Measurements from ENCODE around the gene LRCH3. TPM values are rescaled to one million over a fixed set of nuclear protein-coding genes. Genes with fewer than 3 reads are reported as not detected.

The LRCH3 gene
- total RNA-seq, 3 donors from 2014 or later = 41.6 to 61.0 (median 49.8) TPM

DNA sequence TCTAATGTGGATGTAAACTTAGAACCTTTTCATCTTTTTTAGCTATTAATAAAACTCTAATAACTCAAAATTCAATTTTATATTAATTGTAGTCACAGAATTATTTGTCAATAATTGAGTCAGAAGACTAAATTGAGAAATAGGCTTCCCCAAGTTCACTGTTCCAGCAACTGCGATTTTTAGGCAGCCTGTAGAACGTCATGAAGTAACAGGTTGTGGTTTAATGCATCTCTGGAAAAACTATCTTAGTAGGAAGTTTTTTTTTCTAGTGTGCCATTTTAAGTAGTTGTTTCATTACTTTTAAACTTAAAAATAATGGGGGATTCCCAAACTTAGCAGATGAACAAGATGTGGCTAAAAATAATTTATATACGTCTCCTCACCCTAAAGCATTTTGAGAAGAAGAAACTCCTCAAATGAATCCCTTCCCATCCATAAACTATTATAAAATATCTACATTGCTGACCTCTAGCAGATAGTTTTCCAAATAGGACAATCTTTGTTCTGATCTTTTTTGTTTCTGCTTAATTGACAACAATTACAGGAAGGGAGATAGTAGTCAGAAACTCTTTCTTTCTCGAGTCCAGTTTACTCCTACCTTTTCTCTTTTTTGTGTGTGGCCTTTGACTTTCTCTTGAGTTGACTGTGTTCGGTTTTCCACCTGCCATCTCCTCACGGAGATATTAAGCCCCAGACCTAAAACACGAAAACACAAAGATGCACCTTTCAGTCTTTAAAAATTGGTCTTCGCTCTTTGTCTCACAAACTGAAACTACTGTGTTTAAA, 43.1 kb downstream of the LRCH3 start:
- Histone ChIP-seq H3K27me3 (no peaks in the 10 kb centered on the region), H3K4me1 (no peaks in the 10 kb centered on the region), H3K27ac (no peak overlapping the region), H3K36me3 (no peaks in the 10 kb centered on the region), H3K9me3 (no peaks in the 10 kb centered on the region), H3K4me3 (no peak overlapping the region)
- no peak for TF ChIP-seq CTCF (IDR thresholded peaks at IDR 0.05)
- TF ChIP-seq POLR2A (IDR thresholded peaks at IDR 0.05) = no peak
- no peak for TF ChIP-seq POLR2AphosphoS5 (IDR thresholded peaks at IDR 0.05)
- DNase-seq (ENCODE audit: low spot score in 2 of 2) = no peak
- intact Hi-C loops (cut with DNase I; ENCODE audit: low total_unique reads) = no loop called here

DNA sequence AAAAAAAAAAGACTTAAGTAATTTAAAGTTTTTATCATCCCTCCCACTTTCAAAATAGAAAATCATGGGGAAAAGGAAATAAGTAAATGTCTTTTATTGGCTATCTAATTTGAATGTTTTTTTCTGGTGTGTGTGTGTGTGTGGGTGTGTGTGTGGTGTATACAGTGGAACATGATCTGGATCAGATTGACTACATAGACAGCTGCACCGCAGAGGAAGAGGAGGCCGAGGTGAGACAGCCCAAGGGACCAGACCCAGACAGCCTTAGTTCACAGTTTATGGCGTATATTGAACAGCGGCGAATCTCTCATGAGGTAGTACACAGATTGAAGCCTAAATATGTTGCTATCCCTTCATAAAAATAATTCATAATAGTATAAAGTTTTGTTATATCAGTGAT, 44.5 kb downstream of the LRCH3 start:
- Histone ChIP-seq H3K4me1 (no peaks in the 10 kb centered on the region), H3K36me3 (no peaks in the 10 kb centered on the region), H3K27ac (no peak overlapping the region), H3K9me3 (no peaks in the 10 kb centered on the region), H3K4me3 (no peak overlapping the region), H3K27me3 (no peaks in the 10 kb centered on the region)
- intact Hi-C loops (cut with DNase I; ENCODE audit: low total_unique reads) = no loop called here
- no peak for DNase-seq (ENCODE audit: low spot score in 2 of 2)
- TF ChIP-seq POLR2AphosphoS5 (IDR thresholded peaks at IDR 0.05) (no peak), POLR2A (IDR thresholded peaks at IDR 0.05) (no peak), CTCF (IDR thresholded peaks at IDR 0.05) (no peak)

DNA sequence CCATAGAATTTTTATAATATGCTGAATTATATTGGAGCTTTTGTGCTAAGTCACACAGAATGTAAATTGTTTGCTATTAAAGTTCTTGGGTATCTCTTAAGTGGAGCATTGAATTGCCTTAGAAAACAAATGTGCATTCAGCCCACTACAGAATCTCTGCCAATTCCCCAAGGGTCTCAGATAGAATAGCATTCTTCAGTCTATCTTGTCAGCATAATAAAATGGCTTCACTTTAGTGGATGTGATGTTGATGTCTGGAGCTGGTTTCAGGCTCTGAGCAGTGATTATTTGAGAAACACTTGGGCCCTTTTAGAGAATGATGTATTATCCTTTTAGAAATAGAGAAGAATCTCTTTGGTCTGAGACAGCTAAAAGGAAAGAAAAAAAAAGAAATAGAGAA, 45.2 kb downstream of the LRCH3 start:
- no peak overlapping the region for H3K4me3 ChIP-seq
- intact Hi-C loops (cut with DNase I; ENCODE audit: low total_unique reads) = no loop called here
- DNase-seq (ENCODE audit: low spot score in 2 of 2) = no peak
- TF ChIP-seq POLR2A (IDR thresholded peaks at IDR 0.05) (no peak), CTCF (IDR thresholded peaks at IDR 0.05) (no peak), POLR2AphosphoS5 (IDR thresholded peaks at IDR 0.05) (no peak)
- no peak overlapping the region for H3K27ac ChIP-seq
- H3K9me3 ChIP-seq = no peaks in the 10 kb centered on the region
- no peaks in the 10 kb centered on the region for H3K36me3 ChIP-seq
- no peaks in the 10 kb centered on the region for H3K27me3 ChIP-seq
- H3K4me1 ChIP-seq = no peaks in the 10 kb centered on the region

GRCh38 chr3:197837282-197837681, 46.2 kb downstream of the LRCH3 start:
- DNase-seq (ENCODE audit: low spot score in 2 of 2) = no peak
- intact Hi-C loops (cut with DNase I; ENCODE audit: low total_unique reads) = no loop called here
- no peak overlapping the region for H3K27ac ChIP-seq
- H3K4me1 ChIP-seq = no peaks in the 10 kb centered on the region
- no peaks in the 10 kb centered on the region for H3K36me3 ChIP-seq
- H3K4me3 ChIP-seq = no peak overlapping the region
- H3K27me3 ChIP-seq = no peaks in the 10 kb centered on the region
- H3K9me3 ChIP-seq = no peaks in the 10 kb centered on the region
- no peak for TF ChIP-seq POLR2A (IDR thresholded peaks at IDR 0.05)
- TF ChIP-seq POLR2AphosphoS5 (IDR thresholded peaks at IDR 0.05) = no peak
- no peak for TF ChIP-seq CTCF (IDR thresholded peaks at IDR 0.05)

GRCh38 chr3:197841789-197842188, 50.7 kb downstream of the LRCH3 start:
- TF ChIP-seq POLR2AphosphoS5 (IDR thresholded peaks at IDR 0.05) (no peak), CTCF (IDR thresholded peaks at IDR 0.05) (no peak), POLR2A (IDR thresholded peaks at IDR 0.05) (no peak)
- Histone ChIP-seq H3K4me3 (no peak overlapping the region), H3K9me3 (no peaks in the 10 kb centered on the region), H3K27me3 (no peaks in the 10 kb centered on the region), H3K36me3 (no peaks in the 10 kb centered on the region), H3K27ac (no peak overlapping the region), H3K4me1 (no peaks in the 10 kb centered on the region)
- no peak for DNase-seq (ENCODE audit: low spot score in 2 of 2)
- intact Hi-C loops (cut with DNase I; ENCODE audit: low total_unique reads) = no loop called here
